Measurements from ENCODE around the gene BST1.
A peak's percentile ranks its signal among the peaks of the same experiment; 100 is the strongest.
"Not testable (repeated sequence)": the region's sequence is repeated elsewhere in the genome, so short reads cannot be mapped to it uniquely, and the experiment has no call there.

BST1 gene

GRCh38 chr4:15746110-15746509 lies 43.2 kb downstream of the BST1 start:
- DNase-seq (ENCODE audit: low read depth) = no peak

GRCh38 chr4:15749001-15749400 lies 46.1 kb downstream of the BST1 start:
- no peak for DNase-seq (ENCODE audit: low read depth)

GRCh38 chr4:15751153-15751552 lies 48.3 kb downstream of the BST1 start:
- DNase-seq (ENCODE audit: low read depth) = no peak

- no peak for DNase-seq (ENCODE audit: low read depth)
Observed at GRCh38 chr4:15753081-15753480, 50.2 kb downstream of the BST1 start.

- no peak for DNase-seq (ENCODE audit: low read depth)
Observed at GRCh38 chr4:15753786-15754185, 50.9 kb downstream of the BST1 start.

- DNase-seq (ENCODE audit: low read depth) = no peak
Observed at GRCh38 chr4:15754323-15754722, 51.5 kb downstream of the BST1 start.

GRCh38 chr4:15755321-15756155 lies 52.7 kb downstream of the BST1 start:
- no peak for DNase-seq (ENCODE audit: low read depth)

GRCh38 chr4:15756361-15756861 lies 53.5 kb downstream of the BST1 start:
- peak; percentile 49 for DNase-seq (ENCODE audit: low read depth)

GRCh38 chr4:15757054-15757453 lies 54.2 kb downstream of the BST1 start:
- no peak for DNase-seq (ENCODE audit: low read depth)

- DNase-seq (ENCODE audit: low read depth) = no peak
Observed at GRCh38 chr4:15758294-15758693, 55.4 kb downstream of the BST1 start.

- not testable (repeated sequence) for DNase-seq (ENCODE audit: low read depth)
Observed at GRCh38 chr4:15762460-15762859, 59.6 kb downstream of the BST1 start.

- no peak for DNase-seq (ENCODE audit: low read depth)
Observed at GRCh38 chr4:15765391-15765790, 62.5 kb downstream of the BST1 start.

- no peak for DNase-seq (ENCODE audit: low read depth)
Observed at GRCh38 chr4:15765910-15766697, 63.2 kb downstream of the BST1 start.

GRCh38 chr4:15766821-15767220 lies 64.0 kb downstream of the BST1 start:
- DNase-seq (ENCODE audit: low read depth) = no peak

GRCh38 chr4:15769202-15769601 lies 66.3 kb downstream of the BST1 start:
- DNase-seq (ENCODE audit: low read depth) = no peak

- DNase-seq (ENCODE audit: low read depth) = no peak
Observed at GRCh38 chr4:15771216-15772058, 68.6 kb downstream of the BST1 start.

GRCh38 chr4:15774020-15774420 lies 71.2 kb downstream of the BST1 start:
- no peak for DNase-seq (ENCODE audit: low read depth)

GRCh38 chr4:15776871-15777648 lies 74.2 kb downstream of the BST1 start:
- no peak for DNase-seq (ENCODE audit: low read depth)

- DNase-seq (ENCODE audit: low read depth) = no peak
Observed at GRCh38 chr4:15777697-15778288, 74.9 kb downstream of the BST1 start.

- DNase-seq (ENCODE audit: low read depth) = peak; percentile 25
Observed at GRCh38 chr4:15778289-15779241, 75.7 kb downstream of the BST1 start, which contains the start of gene CD38. Gene CD38 (plus strand): TSS chr4:15778328. CDS start chr4:15778415, 87 bp downstream.

All from stimulated activated CD8-positive, alpha-beta memory T cell treated with anti-CD3 and anti-CD28 coated beads, Interleukin-12 subunit alpha, Interleukin-12 subunit beta, amount 100 ng/mL, for 4 hours (primary cell).